ENCODE data around the gene ATP2A3.

Gene ATP2A3

DNA sequence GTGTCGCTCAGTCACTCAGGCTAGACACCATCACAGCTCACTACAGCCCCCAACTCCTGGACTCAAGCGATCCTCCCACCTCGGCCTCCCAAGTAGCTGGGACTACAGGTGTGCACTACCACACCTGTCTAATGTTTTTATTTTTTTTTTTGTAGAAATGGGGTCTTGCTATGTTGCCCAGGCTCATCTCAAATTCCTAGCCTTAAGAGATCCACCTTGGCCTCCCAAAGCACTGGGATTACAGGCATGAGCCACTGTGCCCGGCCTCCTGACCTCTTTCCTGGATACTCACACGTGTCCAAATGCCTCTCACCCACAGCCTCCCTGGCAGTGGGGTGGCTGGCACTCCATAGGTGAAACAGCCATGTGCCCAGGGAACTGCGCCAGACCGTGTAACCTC lies 88.9 kb downstream of the ATP2A3 start:
- in situ Hi-C loops (cut with MboI; ENCODE audit: low sequenced_read_pairs): no loop called here

Data from HL-60/S4 treated with retinoic acid at 250 ng/mL for 4 days and 3 days (cell line).